ENCODE results near the gene HSPA8.
"Not testable (repeated sequence)": the region's sequence is repeated elsewhere in the genome, so short reads cannot be mapped to it uniquely, and the experiment has no call there.

The HSPA8 gene

GRCh38 chr11:123100379-123101085 lies 38.6 kb upstream of the HSPA8 start:
- no peak for DNase-seq (ENCODE audit: low read depth)
- no peak for TF ChIP-seq CTCF (IDR thresholded peaks at IDR 0.05; ENCODE audit: insufficient read depth, low read depth, low read length, missing control alignments)
- no peak overlapping the region for H3K4me3 ChIP-seq (ENCODE audit: low read depth, low read length)

- H3K4me3 ChIP-seq (ENCODE audit: low read depth, low read length), result no peak overlapping the region
- TF ChIP-seq CTCF (IDR thresholded peaks at IDR 0.05; ENCODE audit: insufficient read depth, low read depth, low read length, missing control alignments), result no peak
- no peak for DNase-seq (ENCODE audit: low read depth)
These were observed 37.1 kb upstream of the HSPA8 start for GRCh38 chr11:123098990-123099389.

GRCh38 chr11:123093739-123094138 lies 31.8 kb upstream of the HSPA8 start:
- no peak for DNase-seq (ENCODE audit: low read depth)
- no peak overlapping the region for H3K4me3 ChIP-seq (ENCODE audit: low read depth, low read length)
- TF ChIP-seq CTCF (IDR thresholded peaks at IDR 0.05; ENCODE audit: insufficient read depth, low read depth, low read length, missing control alignments), result no peak

GRCh38 chr11:123091506-123091905 lies 29.6 kb upstream of the HSPA8 start:
- DNase-seq (ENCODE audit: low read depth), result no peak
- H3K4me3 ChIP-seq (ENCODE audit: low read depth, low read length), result no peak overlapping the region

GRCh38 chr11:123090168-123090567 lies 28.2 kb upstream of the HSPA8 start:
- H3K4me3 ChIP-seq (ENCODE audit: low read depth, low read length); DNase-seq (ENCODE audit: low read depth): not testable (repeated sequence)

More at GRCh38 chr11:123091506-123091905, 29.6 kb upstream of the HSPA8 start:
- no peak for TF ChIP-seq CTCF (IDR thresholded peaks at IDR 0.05; ENCODE audit: insufficient read depth, low read depth, low read length, missing control alignments)

- DNase-seq (ENCODE audit: low read depth); H3K4me3 ChIP-seq (ENCODE audit: low read depth, low read length): not testable (repeated sequence)
These were observed 27.0 kb upstream of the HSPA8 start for GRCh38 chr11:123088896-123089295.

- H3K4me3 ChIP-seq (ENCODE audit: low read depth, low read length), result not testable (repeated sequence)
These were observed 25.7 kb upstream of the HSPA8 start for GRCh38 chr11:123087657-123088056.

GRCh38 chr11:123086305-123086704 lies 24.4 kb upstream of the HSPA8 start:
- DNase-seq (ENCODE audit: low read depth), result no peak
- no peak overlapping the region for H3K4me3 ChIP-seq (ENCODE audit: low read depth, low read length)
- no peak for TF ChIP-seq CTCF (IDR thresholded peaks at IDR 0.05; ENCODE audit: insufficient read depth, low read depth, low read length, missing control alignments)

More at GRCh38 chr11:123087657-123088056, 25.7 kb upstream of the HSPA8 start:
- peak; percentile 78 for DNase-seq (ENCODE audit: low read depth)

Measured in GM12865 (cell line).